HepG2 (cell line): ENCODE measurements around the gene SLC39A2. TPM values are rescaled to one million over a fixed set of nuclear protein-coding genes. Genes with fewer than 3 reads are reported as not detected.

Experiments used
- AHR ChIP-seq: IDR thresholded peaks from 2 replicates; pipeline ENCODE4 v1.6.1; 2018; ENCODE audit warnings: missing genetic modification reagents, missing compliant biosample characterization
- BHLHE40 ChIP-seq: IDR thresholded peaks from 2 replicates; pipeline ENCODE4 v1.6.1; 2011; ENCODE audit warnings: low read length, improper control_type of control experiment
- BRCA1 ChIP-seq: sonication (generic); formaldehyde crosslinking; IDR thresholded peaks from 2 replicates; pipeline ENCODE4 v1.4.0; 2020; ENCODE audit warnings: missing genetic modification reagents
- FOXM1 ChIP-seq: sonication (generic); formaldehyde crosslinking; IDR thresholded peaks from 2 replicates; pipeline ENCODE4 v1.5.0; 2020; ENCODE audit warnings: missing genetic modification reagents
- JUN ChIP-seq: sonication (generic); formaldehyde crosslinking; IDR thresholded peaks from 2 replicates; pipeline ENCODE4 v1.4.0; 2020; ENCODE audit warnings: mild to moderate bottlenecking, missing genetic modification reagents
- KDM4B ChIP-seq: sonication (generic); formaldehyde crosslinking; IDR thresholded peaks from 2 replicates; pipeline ENCODE4 v1.4.0; 2020; ENCODE audit warnings: missing genetic modification reagents
- MEF2D ChIP-seq: sonication (generic); formaldehyde crosslinking; IDR thresholded peaks from 2 replicates; pipeline ENCODE4 v1.5.1; 2020; ENCODE audit warnings: mild to moderate bottlenecking, missing genetic modification reagents
- NFE2L1 ChIP-seq: sonication (generic); formaldehyde crosslinking; IDR thresholded peaks from 2 replicates; pipeline ENCODE4 v1.4.0; 2020; ENCODE audit warnings: missing genetic modification reagents, mild to moderate bottlenecking, borderline replicate concordance
- NR2F2 ChIP-seq: IDR thresholded peaks from 2 replicates; pipeline ENCODE4 v1.6.1; 2012; ENCODE audit warnings: low read depth, inconsistent platforms, borderline replicate concordance
- RFX5 ChIP-seq: IDR thresholded peaks from 2 replicates; pipeline ENCODE4 v1.6.1; 2011; ENCODE audit warnings: low read depth, low read length, improper control_type of control experiment
- SIN3A ChIP-seq: IDR thresholded peaks from 2 replicates; pipeline ENCODE4 v1.6.1; 2011; ENCODE audit warnings: low read depth, mild to moderate bottlenecking, control low read depth, low read length, borderline replicate concordance
- SMAD1 ChIP-seq: sonication (generic); formaldehyde crosslinking; IDR thresholded peaks from 2 replicates; pipeline ENCODE4 v1.4.0; 2020; ENCODE audit warnings: missing genetic modification reagents, low read depth, mild to moderate bottlenecking, borderline replicate concordance
- THAP11 ChIP-seq: IDR thresholded peaks from 2 replicates; pipeline ENCODE4 v1.6.1; 2016; ENCODE audit warnings: missing biosample characterization, missing genetic modification reagents
- ZBTB20 ChIP-seq: sonication (generic); formaldehyde crosslinking; IDR thresholded peaks from 2 replicates; pipeline ENCODE4 v1.8.1; 2023; ENCODE audit warnings: missing genetic modification reagents, low read depth, mild to moderate bottlenecking, borderline replicate concordance
- ZNF121 ChIP-seq: sonication (generic); formaldehyde crosslinking; IDR thresholded peaks from 2 replicates; pipeline ENCODE4 v1.5.0; 2020; ENCODE audit warnings: mild to moderate bottlenecking, missing genetic modification reagents
- ZNF333 ChIP-seq: sonication (generic); formaldehyde crosslinking; IDR thresholded peaks from 2 replicates; pipeline ENCODE4 v1.4.0; 2020; ENCODE audit warnings: mild to moderate bottlenecking, missing genetic modification reagents, borderline replicate concordance
- ZNF354B ChIP-seq: sonication (generic); formaldehyde crosslinking; IDR thresholded peaks from 2 replicates; pipeline ENCODE4 v1.8.0; 2022; ENCODE audit warnings: mild to moderate bottlenecking, missing genetic modification reagents
- ZNF367 ChIP-seq: sonication (generic); formaldehyde crosslinking; IDR thresholded peaks from 2 replicates; pipeline ENCODE4 v1.4.0; 2020; ENCODE audit warnings: missing genetic modification reagents, borderline replicate concordance
- ZNF441 ChIP-seq: sonication (generic); formaldehyde crosslinking; IDR thresholded peaks from 2 replicates; pipeline ENCODE4 v1.7.0; 2021; ENCODE audit warnings: missing genetic modification reagents, borderline replicate concordance
- ZNF501 ChIP-seq: sonication (generic); formaldehyde crosslinking; IDR thresholded peaks from 2 replicates; pipeline ENCODE4 v1.5.1; 2020; ENCODE audit warnings: mild to moderate bottlenecking, moderate library complexity, missing genetic modification reagents
- ZNF546 ChIP-seq: sonication (generic); formaldehyde crosslinking; conservative IDR thresholded peaks from 2 replicates; pipeline ENCODE4 v1.8.1; 2023; ENCODE audit warnings: mild to moderate bottlenecking, missing genetic modification reagents
- ZNF615 ChIP-seq: sonication (generic); formaldehyde crosslinking; IDR thresholded peaks from 2 replicates; pipeline ENCODE4 v1.5.0; 2020; ENCODE audit warnings: mild to moderate bottlenecking, missing genetic modification reagents, borderline replicate concordance
- polyA plus RNA-seq, 8 experiments: library from polyadenylated mRNA; depleted of rRNA in 3 of 8; stranded (reverse) in 7 of 8; unstranded in 1 of 8; fragments of >200 nt; fragmentation: Illumina TruSeq in 4 of 8; extraction: Trizol in 4 of 8; gene quantifications; 2 replicates each; pipeline versions ENCODE4 v1.2.1 to v1.2.3, GENCODE V29; 2011 to 2016; ENCODE audit warnings: low read depth in 4 of 8, missing spikeins in 1 of 8, mixed read lengths in 1 of 8; ENCODE audit not compliant: insufficient read depth in 1 of 8
- total RNA-seq, 5 experiments: library from RNA; depleted of rRNA; stranded (reverse); fragments of >200 nt; fragmentation: Illumina TruSeq; extraction: Trizol; gene quantifications; 2 replicates each; pipeline ENCODE4 v1.2.3, GENCODE V29; 2016; ENCODE audit warnings: low read depth in 1 of 5
- TF ChIP-seq, protein P1 (sequence below): sonication (generic); formaldehyde crosslinking; IDR thresholded peaks from 2 replicates; pipeline ENCODE4 v1.4.0; 2020; ENCODE audit warnings: mild to moderate bottlenecking, missing genetic modification reagents, borderline replicate concordance
- TF ChIP-seq, protein P2 (sequence below): IDR thresholded peaks from 2 replicates; pipeline ENCODE4 v1.6.1; 2016; ENCODE audit warnings: missing genetic modification reagents, missing compliant biosample characterization
- TF ChIP-seq, protein P3 (sequence below): sonication (generic); formaldehyde crosslinking; IDR thresholded peaks from 2 replicates; pipeline ENCODE4 v1.5.1; 2020; ENCODE audit warnings: missing genetic modification reagents, mild to moderate bottlenecking, borderline replicate concordance
- TF ChIP-seq, protein P4 (sequence below): sonication (generic); formaldehyde crosslinking; IDR thresholded peaks from 2 replicates; pipeline ENCODE4 v1.4.0; 2020; ENCODE audit warnings: missing genetic modification reagents, low read depth, mild to moderate bottlenecking, borderline replicate concordance

The SLC39A2 gene
- total and polyA plus RNA-seq, 2 of the 13 experiments (the other 11 are each of a cell fraction or from before 2014, with no cell fraction given) = 0.08 to 0.11 TPM

DNA sequence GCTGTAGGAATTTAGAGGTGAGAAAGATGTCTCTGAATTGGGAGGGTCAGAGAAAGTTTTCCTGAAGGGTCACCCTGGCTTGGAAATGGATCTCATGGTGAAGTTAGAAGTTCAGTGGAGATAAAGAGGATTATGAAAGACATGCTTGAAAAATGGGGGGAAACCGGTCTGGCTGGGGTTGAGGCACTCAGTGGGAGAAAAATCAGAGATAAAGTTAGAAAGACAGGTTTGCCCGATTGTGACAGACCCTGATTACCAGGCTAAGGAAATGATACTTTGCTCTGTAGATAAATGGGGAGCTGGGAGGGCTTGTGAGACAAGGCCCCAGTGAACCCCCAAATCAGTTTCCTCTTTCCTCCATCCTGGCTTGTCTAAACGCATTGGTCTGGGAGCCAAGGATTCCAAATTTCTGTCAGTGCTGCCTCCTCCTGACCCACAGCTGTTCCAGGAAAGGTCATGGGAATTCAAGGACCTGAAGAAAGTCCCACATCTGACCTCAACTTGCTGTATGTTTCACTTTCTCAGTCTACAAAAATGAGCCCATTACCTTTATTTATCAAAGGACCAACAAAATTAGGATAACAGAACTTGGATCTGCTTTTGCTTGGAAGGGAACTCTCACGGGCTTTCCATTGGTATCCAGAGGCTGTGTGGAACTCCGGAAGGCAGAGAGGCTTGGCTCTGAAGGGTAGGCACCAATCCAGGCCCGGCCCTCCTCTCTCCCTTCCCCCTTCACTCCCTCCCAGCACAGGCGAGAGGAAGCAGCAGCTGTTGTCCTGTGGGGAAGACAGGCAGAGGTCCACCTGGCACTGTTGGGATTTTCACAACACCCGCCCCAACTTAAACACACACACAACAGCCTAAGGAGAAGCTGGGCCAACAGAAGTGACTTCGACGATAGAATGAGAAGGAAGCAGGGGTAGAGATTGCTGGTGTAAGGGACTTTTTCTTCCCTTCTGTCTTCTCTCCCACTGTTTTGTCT lies 39.6 kb downstream of the SLC39A2 start (continued):
- TF ChIP-seq, protein P1, sequence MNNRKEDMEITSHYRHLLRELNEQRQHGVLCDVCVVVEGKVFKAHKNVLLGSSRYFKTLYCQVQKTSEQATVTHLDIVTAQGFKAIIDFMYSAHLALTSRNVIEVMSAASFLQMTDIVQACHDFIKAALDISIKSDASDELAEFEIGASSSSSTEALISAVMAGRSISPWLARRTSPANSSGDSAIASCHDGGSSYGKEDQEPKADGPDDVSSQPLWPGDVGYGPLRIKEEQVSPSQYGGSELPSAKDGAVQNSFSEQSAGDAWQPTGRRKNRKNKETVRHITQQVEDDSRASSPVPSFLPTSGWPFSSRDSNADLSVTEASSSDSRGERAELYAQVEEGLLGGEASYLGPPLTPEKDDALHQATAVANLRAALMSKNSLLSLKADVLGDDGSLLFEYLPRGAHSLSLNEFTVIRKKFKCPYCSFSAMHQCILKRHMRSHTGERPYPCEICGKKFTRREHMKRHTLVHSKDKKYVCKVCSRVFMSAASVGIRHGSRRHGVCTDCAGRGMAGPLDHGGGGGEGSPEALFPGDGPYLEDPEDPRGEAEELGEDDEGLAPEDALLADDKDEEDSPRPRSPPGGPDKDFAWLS (CRISPR knock-in tag) = no peak
- TF ChIP-seq MEF2D (CRISPR knock-in tag) (peak; percentile 41; the same call in 1 of the 2 replicates), ZNF615 (CRISPR knock-in tag) (no peak), NFE2L1 (no peak), SIN3A (peak; percentile 57; the same call in 1 of the 2 replicates), BHLHE40 (no peak), ZNF354B (CRISPR knock-in tag) (no peak), ZNF333 (no peak), ZBTB20 (CRISPR knock-in tag) (no peak), ZNF121 (CRISPR knock-in tag) (no peak), ZNF501 (CRISPR knock-in tag) (peak; percentile 61; the same call in 1 of the 2 replicates), AHR (CRISPR knock-in tag) (no peak), ZNF546 (CRISPR knock-in tag) (no peak), NR2F2 (no peak), ZNF367 (no peak), SMAD1 (CRISPR knock-in tag) (peak; percentile 65; the same call in 1 of the 2 replicates), RFX5 (no peak), ZNF441 (CRISPR knock-in tag) (no peak; the same call in 1 of the 2 replicates), FOXM1 (no peak), BRCA1 (CRISPR knock-in tag) (no peak), THAP11 (CRISPR knock-in tag) (no peak), JUN (CRISPR knock-in tag) (no peak), KDM4B (CRISPR knock-in tag) (no peak)
- TF ChIP-seq, protein P2, sequence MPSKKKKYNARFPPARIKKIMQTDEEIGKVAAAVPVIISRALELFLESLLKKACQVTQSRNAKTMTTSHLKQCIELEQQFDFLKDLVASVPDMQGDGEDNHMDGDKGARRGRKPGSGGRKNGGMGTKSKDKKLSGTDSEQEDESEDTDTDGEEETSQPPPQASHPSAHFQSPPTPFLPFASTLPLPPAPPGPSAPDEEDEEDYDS (CRISPR knock-in tag) = peak; percentile 37; the same call in 1 of the 2 replicates
- TF ChIP-seq, protein P3, sequence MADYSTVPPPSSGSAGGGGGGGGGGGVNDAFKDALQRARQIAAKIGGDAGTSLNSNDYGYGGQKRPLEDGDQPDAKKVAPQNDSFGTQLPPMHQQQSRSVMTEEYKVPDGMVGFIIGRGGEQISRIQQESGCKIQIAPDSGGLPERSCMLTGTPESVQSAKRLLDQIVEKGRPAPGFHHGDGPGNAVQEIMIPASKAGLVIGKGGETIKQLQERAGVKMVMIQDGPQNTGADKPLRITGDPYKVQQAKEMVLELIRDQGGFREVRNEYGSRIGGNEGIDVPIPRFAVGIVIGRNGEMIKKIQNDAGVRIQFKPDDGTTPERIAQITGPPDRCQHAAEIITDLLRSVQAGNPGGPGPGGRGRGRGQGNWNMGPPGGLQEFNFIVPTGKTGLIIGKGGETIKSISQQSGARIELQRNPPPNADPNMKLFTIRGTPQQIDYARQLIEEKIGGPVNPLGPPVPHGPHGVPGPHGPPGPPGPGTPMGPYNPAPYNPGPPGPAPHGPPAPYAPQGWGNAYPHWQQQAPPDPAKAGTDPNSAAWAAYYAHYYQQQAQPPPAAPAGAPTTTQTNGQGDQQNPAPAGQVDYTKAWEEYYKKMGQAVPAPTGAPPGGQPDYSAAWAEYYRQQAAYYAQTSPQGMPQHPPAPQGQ = no peak
- TF ChIP-seq, protein P4, sequence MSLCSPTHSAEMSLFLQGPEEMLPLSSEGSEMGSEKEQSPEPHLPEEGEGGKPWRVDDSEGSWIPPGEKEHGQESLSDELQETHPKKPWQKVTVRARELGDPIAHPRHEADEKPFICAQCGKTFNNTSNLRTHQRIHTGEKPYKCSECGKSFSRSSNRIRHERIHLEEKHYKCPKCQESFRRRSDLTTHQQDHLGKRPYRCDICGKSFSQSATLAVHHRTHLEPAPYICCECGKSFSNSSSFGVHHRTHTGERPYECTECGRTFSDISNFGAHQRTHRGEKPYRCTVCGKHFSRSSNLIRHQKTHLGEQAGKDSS (CRISPR knock-in tag) = peak; percentile 64; the same call in 1 of the 2 replicates
